ENCODE measurements around the gene A1BG. TPM values are rescaled to one million over a fixed set of nuclear protein-coding genes. Genes with fewer than 3 reads are reported as not detected.

A1BG gene
- total RNA-seq, 1 experiment from 2014 or later, result 20.3 TPM

DNA sequence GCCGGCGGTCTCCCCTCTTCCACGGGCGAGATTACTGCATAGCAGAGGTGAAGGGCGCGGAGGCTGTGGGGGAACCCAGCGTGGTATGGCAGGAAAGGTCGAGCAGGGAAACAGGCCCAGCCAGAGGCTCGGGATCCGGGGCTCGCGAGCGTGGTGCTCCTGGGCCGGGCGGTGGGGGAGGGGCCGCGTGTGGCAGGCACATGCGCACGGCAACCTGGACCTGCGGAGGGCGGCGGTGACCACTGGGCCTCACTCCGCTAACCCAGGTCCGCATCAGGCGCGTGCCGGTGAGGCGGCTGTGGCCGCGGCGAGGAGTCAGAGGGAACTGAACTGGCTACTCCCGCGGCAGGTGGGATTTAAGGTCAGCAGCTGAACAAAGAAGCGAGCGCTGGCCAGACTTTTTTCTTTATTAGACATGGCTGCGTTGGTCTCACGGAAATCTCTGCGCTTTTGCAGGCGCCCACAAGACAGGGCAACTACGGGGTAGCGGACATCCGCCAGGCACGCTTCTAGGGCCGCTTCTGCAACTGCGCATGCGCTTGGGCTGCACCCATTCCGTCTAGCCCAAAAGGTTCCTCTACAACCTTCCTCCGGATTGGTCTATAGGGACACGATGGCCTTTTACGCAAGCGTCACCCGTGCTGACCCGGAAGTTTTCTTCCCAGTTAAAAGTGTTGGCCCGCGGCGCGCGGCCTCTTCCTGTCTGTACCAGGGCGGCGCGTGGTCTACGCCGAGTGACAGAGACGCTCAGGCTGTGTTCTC is 33.5 kb upstream of the A1BG start, which contains the start of gene RPS5:
Gene RPS5 (plus strand): TSS at position 694 of the 762 bp plus-strand sequence. CDS start 869 bp downstream, outside the sequence.
- DNase-seq (ENCODE audit: low read depth), result peak; percentile 98

- no peak for DNase-seq (ENCODE audit: low read depth)
Observed at GRCh38 chr19:58385891-58386575, 32.7 kb upstream of the A1BG start.

DNA sequence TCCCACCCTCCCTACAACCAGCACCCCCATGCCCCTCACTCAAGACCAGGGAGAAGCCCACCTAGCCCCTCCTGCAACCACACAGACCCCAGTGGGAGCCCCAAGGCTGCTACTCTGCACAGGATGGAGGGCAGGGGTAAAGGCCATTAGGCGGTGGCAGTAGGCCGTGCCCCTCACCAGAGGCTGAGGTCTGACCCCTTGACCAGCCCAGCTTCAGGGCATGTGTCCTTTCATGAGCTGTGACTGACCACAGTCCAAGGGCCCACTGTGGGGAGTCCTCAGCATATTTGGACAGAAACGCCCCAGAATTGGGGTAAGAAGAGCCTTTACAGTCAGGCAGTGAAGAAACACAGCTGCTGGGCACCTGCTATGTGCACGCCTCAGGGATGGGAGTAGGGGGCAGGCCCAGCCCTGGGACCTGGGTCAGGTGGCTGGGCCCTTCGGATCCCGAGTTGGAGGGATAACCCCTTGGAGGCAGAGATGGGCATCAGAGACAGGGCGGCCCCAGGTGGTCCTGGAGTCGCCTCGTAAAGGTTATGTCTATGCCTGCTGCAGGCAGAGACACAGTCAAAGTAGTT is 32.1 kb upstream of the A1BG start:
- DNase-seq (ENCODE audit: low read depth), result no peak

GRCh38 chr19:58382997-58383603 is 29.8 kb upstream of the A1BG start:
- DNase-seq (ENCODE audit: low read depth), result no peak

DNA sequence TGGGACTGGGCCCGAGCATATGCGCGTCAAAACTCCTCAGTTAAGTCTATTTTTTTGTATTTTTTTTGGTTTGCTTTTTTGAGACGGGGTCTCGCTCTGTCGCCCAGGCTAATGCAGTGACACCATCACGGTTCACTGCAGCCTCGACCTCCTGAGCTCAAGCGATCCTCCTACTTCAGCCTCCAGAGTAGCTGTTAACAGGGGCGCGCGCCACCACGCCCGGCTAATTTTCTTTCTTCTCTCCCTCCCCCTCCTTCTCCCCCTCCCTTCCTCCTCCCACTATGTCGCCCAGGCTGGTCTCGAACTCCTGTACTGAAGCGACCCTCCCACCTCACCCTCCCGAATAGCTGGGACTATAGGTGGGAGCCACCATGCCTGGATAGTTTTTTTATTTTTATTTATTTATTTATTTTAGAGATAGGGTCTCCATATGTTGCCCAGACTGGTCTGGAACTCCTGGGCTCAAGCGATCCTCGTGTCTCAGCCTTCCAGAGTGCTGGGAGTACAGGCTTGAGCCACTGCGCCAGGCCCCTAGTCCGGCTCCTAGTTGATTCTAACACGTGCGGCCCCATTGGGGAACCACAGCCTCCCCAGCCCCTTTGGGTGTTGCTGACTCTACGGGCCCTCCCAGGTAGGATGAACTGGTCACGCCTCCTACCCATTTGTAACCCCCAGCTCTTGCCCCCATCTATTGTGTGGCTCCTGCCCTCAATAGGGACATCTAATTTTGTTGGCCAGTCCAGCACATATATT is 28.3 kb upstream of the A1BG start:
- no peak for DNase-seq (ENCODE audit: low read depth)

DNA sequence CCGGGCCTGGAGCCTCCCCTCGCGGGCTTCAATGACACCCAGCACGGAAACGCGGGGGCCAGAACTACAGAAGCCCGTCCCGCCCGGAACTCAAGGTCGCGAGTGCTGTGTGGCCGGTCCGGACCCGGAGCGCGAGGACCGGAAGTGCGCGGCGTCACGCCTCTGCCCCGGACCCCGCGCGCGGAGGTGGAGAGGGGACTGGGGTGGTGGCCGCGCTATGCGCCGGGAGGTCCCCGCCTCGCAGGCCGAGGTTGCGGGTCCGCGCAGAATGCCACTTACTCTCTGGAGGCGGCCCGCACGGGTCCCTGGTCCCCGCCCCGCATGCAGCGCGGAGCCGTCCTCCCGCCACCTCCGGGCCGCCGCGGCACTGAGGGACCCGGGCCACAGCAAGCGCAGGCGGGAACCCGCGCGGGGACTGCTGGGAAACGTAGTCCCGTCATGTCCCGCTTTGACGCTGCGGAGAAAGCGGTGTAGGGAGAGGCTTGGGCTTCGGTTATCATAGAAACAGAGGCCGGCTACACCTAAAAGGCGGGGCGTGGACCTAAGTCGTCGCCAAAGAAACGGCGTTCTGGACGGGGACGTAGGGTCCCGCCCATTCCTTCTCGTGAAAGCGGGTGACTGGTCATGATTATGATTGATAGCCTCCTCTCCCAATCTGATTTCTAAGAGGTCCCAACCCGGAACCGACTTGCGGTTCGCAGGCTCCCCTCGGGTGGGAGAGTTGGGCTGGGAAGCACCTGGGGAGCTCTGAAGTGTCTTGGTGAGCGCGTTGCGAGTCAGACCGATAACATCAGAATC is 27.6 kb upstream of the A1BG start, which contains the start of gene ZNF837:
Gene ZNF837 (minus strand): TSS at position 369 of the 798 bp plus-strand sequence. CDS start 11,698 bp downstream, outside the sequence.
- peak; percentile 100 for DNase-seq (ENCODE audit: low read depth)

- no peak for DNase-seq (ENCODE audit: low read depth)
Observed at GRCh38 chr19:58380037-58380661, 26.9 kb upstream of the A1BG start.

DNA sequence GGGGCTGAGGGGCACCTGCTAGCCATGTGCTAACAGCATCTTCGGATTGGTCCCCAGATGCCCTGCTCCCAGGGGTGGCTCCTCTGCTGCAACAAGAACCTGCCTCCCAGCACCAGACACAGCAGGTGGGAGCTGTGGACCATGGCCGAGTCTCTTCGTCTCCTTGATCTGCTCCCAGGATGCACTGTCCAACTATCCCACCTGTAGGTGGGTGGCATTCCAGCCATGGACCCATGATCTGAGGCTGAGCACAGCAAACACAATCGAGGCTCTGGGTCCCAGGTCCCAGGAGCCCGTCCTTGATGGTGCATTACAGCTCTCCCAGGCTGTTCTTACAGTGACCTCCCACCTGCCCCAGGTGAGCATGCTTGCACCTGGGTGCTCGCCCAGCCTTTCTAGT is 26.0 kb upstream of the A1BG start:
- DNase-seq (ENCODE audit: low read depth), result no peak

- peak; percentile 35 for DNase-seq (ENCODE audit: low read depth)
Observed at GRCh38 chr19:58376724-58377123, 23.4 kb upstream of the A1BG start.

DNA sequence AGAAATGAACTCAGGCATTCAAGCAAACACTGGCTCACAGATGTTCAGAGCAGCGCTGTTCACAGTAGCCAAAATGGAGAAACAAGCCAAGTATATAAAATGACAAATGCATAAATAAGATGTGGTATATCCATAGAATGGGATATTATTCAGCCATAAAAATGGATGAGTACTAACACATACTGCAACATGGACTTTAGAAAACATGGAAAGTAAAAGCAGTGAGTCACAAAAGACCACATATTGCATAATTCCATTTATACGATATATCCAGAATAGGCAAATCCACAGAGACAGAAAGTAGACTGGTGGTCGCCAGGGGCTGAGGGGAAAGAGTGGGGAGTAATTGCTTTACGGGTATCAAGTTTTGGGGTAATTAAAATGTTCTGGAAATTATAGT is 20.9 kb upstream of the A1BG start:
- no peak for DNase-seq (ENCODE audit: low read depth)

DNA sequence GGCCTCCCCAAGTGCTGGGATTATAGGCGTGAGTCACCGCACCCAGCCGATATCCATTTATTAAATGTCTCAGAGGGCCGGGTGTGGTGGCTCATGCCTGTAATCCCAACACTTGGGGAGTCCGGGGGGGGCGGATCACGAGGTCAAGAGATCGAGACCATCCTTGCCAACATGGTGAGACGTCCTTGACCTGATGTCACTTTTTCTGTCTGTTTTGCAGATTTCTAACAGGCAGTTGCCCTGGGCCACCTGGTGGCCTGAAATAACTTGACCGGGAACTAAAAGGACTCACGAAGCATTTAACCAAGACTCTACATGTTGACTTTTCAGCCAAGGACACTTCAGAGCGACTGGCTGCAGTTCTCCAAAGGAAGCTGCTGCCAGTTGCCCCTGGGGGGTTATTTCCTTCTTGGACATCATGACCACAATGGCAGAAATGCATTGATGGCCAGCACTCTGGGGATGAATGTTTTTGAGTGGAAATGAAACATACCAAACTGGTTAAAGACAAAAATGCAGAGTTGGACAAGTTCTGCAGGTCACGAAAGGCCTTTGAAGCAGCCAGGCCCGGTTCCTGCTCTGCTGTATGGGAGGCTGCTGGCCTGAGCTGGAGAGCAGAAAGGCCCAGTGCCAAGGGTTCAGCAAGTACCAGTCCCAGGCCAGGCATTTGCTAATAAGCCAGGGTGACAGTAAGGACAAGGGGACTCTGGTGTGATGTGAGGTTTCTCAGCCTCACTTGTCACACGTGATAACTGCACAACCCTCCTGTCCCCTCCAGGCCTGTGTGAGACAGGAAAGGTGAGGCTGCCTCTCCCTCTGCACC is 19.2 kb upstream of the A1BG start:
- DNase-seq (ENCODE audit: low read depth), result no peak

- DNase-seq (ENCODE audit: low read depth), result no peak
Observed at GRCh38 chr19:58368561-58369360, 15.5 kb upstream of the A1BG start.

DNA sequence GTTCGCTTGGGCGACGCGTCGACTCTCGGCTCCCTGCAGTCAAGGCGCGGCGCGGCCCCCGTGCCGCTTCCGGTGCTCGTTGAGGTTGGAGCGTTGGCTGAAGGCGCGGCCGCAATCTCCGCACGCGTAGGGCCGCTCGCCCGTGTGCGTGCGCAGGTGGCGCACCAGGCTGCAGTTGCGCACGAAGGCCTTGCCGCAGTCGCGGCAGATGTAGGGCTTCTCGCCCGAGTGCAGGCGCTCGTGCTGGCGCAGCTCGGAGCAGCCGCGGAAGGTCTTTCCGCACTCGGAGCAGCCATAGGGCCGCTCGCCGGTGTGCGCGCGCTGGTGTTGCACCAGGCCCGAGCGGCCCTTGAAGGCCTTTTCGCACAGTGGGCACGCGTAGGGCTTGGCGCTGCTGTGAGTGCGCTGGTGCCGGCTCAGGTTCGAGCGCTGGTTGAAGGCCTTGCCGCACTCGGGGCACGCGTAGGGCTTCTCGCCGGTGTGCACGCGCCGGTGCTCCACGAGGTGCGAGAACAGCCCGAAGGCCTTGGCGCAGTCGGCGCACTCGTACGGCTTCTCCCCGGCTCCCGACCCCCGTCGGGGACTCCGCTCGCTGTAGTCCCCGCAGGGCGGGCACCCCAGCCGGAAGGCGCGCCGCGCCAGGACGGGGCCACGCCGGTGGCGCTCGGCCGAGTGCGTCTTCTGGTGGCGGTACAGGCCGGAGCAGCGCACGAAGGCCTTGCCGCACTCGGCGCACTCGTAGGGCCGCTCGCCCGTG is 14.6 kb upstream of the A1BG start:
- DNase-seq (ENCODE audit: low read depth), result no peak

DNA sequence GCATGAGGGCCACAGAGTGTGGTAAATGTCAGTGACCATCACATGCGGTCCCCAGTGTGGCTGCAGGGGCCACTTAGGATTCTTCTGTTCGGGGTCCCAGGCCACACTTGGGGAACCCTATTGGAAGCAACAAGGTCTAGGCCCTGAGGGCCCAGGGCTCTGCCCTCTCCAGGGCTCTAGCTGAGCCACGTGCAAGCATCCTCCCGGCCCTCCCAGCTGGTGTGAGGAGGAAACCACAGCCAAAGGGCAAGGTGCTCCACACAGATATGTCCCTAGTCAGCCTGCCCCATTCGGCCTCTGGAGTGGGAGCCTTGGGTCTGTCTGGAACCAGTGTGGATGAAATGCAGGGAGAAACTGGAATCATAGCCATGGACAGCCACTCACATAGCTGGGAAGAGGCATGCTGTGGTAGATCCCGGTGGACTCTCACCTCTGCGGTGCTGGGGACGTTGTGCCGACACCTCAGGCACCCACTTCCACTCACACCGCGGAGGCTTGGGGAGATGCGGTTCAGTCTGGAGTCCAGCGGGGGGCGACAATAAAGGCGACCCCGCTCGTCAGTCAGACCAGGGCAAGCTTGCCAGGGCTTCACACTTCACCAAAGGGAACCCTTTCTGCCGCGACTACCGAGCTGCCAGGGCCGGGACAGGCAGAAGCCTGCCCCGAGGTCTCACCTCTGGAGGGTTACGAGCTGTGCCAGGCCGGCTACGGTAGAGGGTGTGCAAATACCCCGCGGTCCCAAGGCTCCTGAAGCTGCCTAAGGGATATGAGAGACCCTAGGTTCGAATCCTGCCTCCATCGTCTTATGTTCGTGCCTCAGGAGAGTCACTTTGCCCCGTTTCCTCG is 13.5 kb upstream of the A1BG start:
- no peak for DNase-seq (ENCODE audit: low read depth)

DNA sequence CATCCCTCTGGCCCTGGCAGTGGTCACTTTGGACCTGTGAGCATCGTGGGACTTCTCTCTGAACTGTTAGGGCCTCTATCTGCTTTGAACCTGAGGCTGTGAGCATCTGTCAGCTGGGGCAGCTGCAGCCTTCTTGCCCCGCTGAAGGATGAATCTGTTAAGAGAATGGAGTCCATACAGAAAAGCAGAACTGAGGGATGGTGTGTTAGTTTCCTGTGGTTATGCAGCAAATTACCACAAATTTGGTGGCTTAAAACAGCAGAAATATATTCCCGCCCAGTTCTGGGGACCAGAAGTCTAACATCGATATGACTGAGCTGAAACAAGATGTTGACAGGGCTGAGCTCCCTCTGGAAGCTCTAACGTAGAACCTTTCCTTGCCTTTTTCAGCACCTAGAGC is 10.9 kb upstream of the A1BG start:
- no peak for DNase-seq (ENCODE audit: low read depth)

DNA sequence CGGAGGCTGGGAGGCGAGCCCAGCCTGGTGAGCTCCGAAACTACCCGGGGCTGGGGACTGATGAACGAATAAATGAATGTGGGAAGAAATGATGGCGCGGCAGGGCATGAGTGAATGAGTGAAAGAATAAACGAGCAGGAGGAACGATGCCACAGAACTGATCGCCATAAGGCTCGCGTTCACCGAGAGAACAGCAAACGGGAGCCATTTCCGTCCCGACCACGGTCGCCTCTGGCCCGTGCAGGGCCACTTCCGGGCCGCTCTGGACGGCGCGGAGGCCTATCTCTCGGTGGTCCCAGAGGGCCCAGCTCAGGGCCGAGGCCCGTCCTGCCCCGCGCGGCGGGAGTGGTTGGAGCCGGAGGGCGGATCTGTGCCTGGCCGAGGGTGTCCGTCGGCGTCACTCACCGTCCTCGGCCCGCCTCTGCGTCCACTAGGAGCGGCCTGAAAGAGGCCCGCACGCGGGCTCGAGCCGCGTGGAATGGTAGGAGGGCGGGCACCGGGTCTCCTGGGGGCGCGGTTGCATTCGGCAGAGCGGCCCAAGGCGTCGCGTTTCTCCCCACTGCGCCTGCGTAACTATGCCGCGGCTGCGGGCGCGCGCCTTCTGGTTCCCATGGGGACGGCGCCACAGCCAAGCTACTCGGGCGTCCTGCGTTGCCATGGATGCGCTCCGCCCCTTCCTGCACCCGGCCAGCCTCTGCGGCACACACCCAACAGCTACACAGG is 9.1 kb upstream of the A1BG start, which contains the start of gene ZNF497:
Gene ZNF497 (minus strand): TSS at position 480 of the 723 bp plus-strand sequence. CDS start 5,116 bp downstream, outside the sequence.
- peak; percentile 97 for DNase-seq (ENCODE audit: low read depth)

All from HT1080 (cell line).